Loucy (cell line): ENCODE results near the gene CNDP2.

ENCODE experiments used
- H2AFZ ChIP-seq: fragments of 200-600 bp; sonication (generic); 2 replicates; pipeline ENCODE4 v1.6.0; 2016; ENCODE audit warnings: antibody characterized with exemption, mild to moderate bottlenecking, low read length, moderate library complexity
- H3F3A ChIP-seq: fragments of 200-600 bp; 2 replicates; pipeline ENCODE4 v1.6.0; 2016; ENCODE audit warnings: antibody characterized with exemption, low read depth, mild to moderate bottlenecking
- H3K27me3 ChIP-seq: fragments of 200-600 bp; sonication (generic); 2 replicates; pipeline ENCODE4 v1.6.1; 2014; ENCODE audit warnings: low read length, mild to moderate bottlenecking; ENCODE audit not compliant: insufficient read depth, poor library complexity, severe bottlenecking
- H3K36me3 ChIP-seq: fragments of 200-600 bp; sonication (generic); 2 replicates; pipeline ENCODE4 v1.6.1; 2016; ENCODE audit warnings: low read length; ENCODE audit not compliant: insufficient read depth
- H3K4me1 ChIP-seq: fragments of 200-600 bp; sonication (generic); 2 replicates; pipeline ENCODE4 v1.5.1; 2014; ENCODE audit warnings: low read length, mild to moderate bottlenecking; ENCODE audit not compliant: insufficient read depth, poor library complexity, severe bottlenecking
- H3K4me2 ChIP-seq: fragments of 200-600 bp; sonication (generic); 2 replicates; pipeline ENCODE4 v1.6.0; 2014; ENCODE audit warnings: antibody characterized with exemption, low read length, low read depth, mild to moderate bottlenecking; ENCODE audit not compliant: poor library complexity, severe bottlenecking
- H3K4me3 ChIP-seq: fragments of 200-600 bp; sonication (generic); 2 replicates; pipeline ENCODE4 v1.5.1; 2014; ENCODE audit warnings: low read length, mild to moderate bottlenecking, mixed read lengths; ENCODE audit not compliant: poor library complexity, severe bottlenecking
- H3K79me2 ChIP-seq: fragments of 200-600 bp; sonication (generic); 2 replicates; pipeline ENCODE4 v1.6.1; 2014; ENCODE audit warnings: low read length; ENCODE audit not compliant: insufficient read depth
- H3K9ac ChIP-seq: fragments of 200-600 bp; sonication (generic); 2 replicates; pipeline ENCODE4 v1.6.0; 2014; ENCODE audit warnings: mild to moderate bottlenecking, low read depth, low read length, moderate library complexity; ENCODE audit not compliant: poor library complexity, severe bottlenecking
- H3K9me2 ChIP-seq: fragments of 200-600 bp; sonication (generic); replicated peaks from 2 replicates; pipeline ENCODE4 v1.6.1; 2016; ENCODE audit warnings: low read depth, low read length, mixed read lengths
- H3K9me3 ChIP-seq: fragments of 200-600 bp; sonication (generic); 2 replicates; pipeline ENCODE4 v1.6.1; 2014; ENCODE audit warnings: mild to moderate bottlenecking, antibody characterized with exemption, low read length, low read depth; ENCODE audit not compliant: insufficient read depth
- H4K20me1 ChIP-seq: fragments of 200-600 bp; sonication (generic); 2 replicates; pipeline ENCODE4 v1.6.0; 2014; ENCODE audit warnings: antibody characterized with exemption, low read length, mild to moderate bottlenecking; ENCODE audit not compliant: insufficient read depth, poor library complexity, severe bottlenecking
- EZH2phosphoT487 ChIP-seq: fragments of 200-600 bp; IDR thresholded peaks from 2 replicates; pipeline ENCODE4 v1.6.1; 2018; ENCODE audit warnings: antibody characterized with exemption, mild to moderate bottlenecking, moderate library complexity, borderline replicate concordance
- TF ChIP-seq, protein P1 (sequence below): fragments of 200-600 bp; sonication (generic); conservative IDR thresholded peaks from 2 replicates; pipeline ENCODE4 v1.5.1; 2014; ENCODE audit warnings: mild to moderate bottlenecking, antibody characterized with exemption, low read length

CNDP2 gene

DNA sequence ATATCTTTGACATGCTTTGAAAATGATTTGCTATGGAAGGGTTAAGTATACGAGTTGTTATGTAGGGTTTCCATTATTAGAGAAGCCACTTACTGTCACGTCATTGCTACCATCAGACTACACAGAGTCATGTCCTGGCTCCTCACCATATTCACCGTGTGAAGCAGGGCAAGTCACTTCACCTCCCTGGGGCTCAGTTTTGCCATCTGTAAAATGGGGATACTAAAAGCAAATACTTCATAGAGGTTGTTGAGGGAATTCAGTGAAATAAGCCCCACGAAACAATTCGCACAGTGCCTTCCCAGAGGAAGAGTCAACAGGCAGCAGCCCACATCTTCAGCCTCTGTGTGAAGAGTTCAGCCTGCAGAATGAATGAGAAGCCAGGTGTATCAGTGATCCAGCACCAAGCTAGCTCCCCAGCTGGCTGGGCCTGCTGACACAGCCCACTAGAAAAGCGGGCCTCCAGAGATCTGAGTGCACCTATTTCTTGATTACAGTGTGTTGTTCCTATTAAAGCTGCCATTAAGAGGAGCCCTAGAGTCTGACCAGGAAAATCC, 42.4 kb upstream of the CNDP2 start:
- Histone ChIP-seq H3K27me3 (no peaks in the 10 kb centered on the region), H3K36me3 (no peaks in the 10 kb centered on the region), H3K4me1 (no peaks in the 10 kb centered on the region), H4K20me1 (no peaks in the 10 kb centered on the region), H3K9ac (no peak overlapping the region), H3K4me3 (no peak overlapping the region), H3F3A (no peaks in the 10 kb centered on the region), H3K79me2 (no peaks in the 10 kb centered on the region), H3K9me2 (no peaks in the 10 kb centered on the region), H3K9me3 (no peaks in the 10 kb centered on the region), H3K4me2 (no peak overlapping the region), H2AFZ (no peak overlapping the region)
- TF ChIP-seq, protein P1, sequence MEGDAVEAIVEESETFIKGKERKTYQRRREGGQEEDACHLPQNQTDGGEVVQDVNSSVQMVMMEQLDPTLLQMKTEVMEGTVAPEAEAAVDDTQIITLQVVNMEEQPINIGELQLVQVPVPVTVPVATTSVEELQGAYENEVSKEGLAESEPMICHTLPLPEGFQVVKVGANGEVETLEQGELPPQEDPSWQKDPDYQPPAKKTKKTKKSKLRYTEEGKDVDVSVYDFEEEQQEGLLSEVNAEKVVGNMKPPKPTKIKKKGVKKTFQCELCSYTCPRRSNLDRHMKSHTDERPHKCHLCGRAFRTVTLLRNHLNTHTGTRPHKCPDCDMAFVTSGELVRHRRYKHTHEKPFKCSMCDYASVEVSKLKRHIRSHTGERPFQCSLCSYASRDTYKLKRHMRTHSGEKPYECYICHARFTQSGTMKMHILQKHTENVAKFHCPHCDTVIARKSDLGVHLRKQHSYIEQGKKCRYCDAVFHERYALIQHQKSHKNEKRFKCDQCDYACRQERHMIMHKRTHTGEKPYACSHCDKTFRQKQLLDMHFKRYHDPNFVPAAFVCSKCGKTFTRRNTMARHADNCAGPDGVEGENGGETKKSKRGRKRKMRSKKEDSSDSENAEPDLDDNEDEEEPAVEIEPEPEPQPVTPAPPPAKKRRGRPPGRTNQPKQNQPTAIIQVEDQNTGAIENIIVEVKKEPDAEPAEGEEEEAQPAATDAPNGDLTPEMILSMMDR = no peak
- TF ChIP-seq EZH2phosphoT487 = no peak

DNA sequence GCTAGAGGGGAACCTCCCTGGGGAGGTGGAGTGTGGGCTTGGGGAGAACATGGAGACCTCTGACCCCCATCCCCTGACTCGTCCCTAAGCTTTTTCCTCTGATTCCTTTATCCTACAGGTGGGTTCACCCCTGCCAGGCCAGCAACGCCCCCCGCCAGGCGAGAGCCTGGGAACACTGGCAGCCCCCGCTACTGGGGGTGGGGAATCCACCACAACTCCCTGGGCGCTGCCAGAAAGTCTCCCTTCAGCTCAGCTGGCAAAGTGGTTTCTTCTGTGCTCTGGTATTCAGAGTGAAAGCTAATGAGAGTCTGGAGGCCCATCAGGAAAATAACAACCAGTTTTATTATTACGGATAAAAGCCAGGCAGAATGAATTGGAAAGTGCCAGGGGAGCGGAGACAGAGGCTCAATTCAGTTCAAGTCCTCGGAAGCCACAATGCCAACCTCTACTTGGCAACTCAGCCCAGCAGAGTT, 41.8 kb upstream of the CNDP2 start:
- Histone ChIP-seq H3K79me2 (no peaks in the 10 kb centered on the region), H3K4me2 (no peak overlapping the region), H4K20me1 (no peaks in the 10 kb centered on the region), H3K9me3 (no peaks in the 10 kb centered on the region), H3K4me3 (no peak overlapping the region), H3F3A (no peaks in the 10 kb centered on the region), H2AFZ (no peak overlapping the region), H3K36me3 (no peaks in the 10 kb centered on the region), H3K4me1 (no peaks in the 10 kb centered on the region), H3K27me3 (no peaks in the 10 kb centered on the region), H3K9ac (no peak overlapping the region), H3K9me2 (no peaks in the 10 kb centered on the region)
- TF ChIP-seq, protein P1 = no peak
- TF ChIP-seq EZH2phosphoT487 = no peak

DNA sequence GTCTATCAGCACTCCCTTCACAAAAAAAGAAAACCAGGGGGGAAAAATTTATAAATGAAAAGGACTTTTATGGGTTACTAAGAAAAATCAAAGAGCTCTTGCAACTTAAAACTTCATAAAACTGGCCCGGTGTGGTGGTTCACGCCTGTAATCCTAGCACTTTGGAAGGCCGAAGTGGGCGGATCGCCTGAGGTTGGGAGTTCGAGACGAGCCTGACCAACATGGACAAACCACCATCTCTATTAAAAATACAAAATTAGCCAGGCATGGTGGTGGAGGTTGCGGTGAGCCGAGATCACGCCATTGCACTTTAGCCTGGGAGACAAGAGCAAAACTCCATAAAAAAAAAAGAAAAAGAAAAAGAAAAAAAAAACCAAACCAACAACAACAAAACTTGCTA, 40.8 kb upstream of the CNDP2 start:
- no peak for TF ChIP-seq EZH2phosphoT487
- TF ChIP-seq, protein P1 = no peak
- no peaks in the 10 kb centered on the region for H3K36me3 ChIP-seq
- no peaks in the 10 kb centered on the region for H3F3A ChIP-seq
- no peaks in the 10 kb centered on the region for H3K9me3 ChIP-seq
- H4K20me1 ChIP-seq = no peaks in the 10 kb centered on the region
- no peaks in the 10 kb centered on the region for H3K27me3 ChIP-seq
- H3K4me1 ChIP-seq = no peaks in the 10 kb centered on the region
- H3K9me2 ChIP-seq = no peaks in the 10 kb centered on the region
- H2AFZ ChIP-seq = no peak overlapping the region
- H3K9ac ChIP-seq = no peak overlapping the region
- no peak overlapping the region for H3K4me2 ChIP-seq
- no peaks in the 10 kb centered on the region for H3K79me2 ChIP-seq
- H3K4me3 ChIP-seq = no peak overlapping the region
